Fibroblast of skin of left biceps (primary cell): ENCODE data around the gene SH3BP5L.

Source experiments
- DNase-seq, 2 experiments: peaks; one replicate each; pipeline ENCODE4 v3.0.0-alpha.2; 2013; ENCODE audit warnings: low read depth in 2 of 2

SH3BP5L gene

DNA sequence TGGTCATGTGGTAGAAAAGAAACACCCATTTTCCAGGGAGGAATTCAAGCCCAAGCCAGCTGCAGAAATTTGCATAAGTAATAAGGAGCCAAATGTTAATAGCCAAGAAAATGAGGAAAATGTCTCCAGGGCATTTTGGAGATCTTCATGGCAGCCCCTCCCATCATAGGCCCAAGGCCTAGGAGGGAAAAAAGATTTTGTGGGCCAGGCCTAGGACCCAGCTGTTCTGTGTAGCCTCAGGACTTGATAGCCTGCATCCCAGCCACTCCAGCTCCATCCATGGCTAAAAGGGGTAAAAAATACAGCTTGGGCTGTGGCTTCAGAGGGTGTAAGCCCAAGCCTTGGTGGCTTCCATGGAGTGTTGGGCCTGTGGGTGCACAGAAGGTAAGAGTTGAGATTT, 48.7 kb downstream of the SH3BP5L start:
- no peak for DNase-seq

DNA sequence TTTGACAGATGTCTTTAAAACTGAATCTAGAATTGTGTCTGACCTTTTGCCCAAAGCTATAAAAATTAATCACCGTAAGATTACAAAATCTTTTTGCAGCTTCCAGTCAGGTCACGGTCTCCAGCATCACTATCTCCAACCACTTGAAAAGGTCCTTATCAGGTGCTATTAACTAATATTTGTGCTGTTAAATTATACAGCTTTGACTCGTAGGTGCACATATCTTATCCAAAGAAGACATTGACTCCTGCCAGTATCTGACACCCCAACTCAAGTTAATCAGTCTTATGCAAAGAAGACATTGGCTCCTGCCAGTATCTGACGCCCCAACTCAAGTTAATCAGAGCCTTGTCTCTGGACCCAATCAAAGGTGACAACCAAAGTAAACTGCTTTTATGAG, 50.3 kb downstream of the SH3BP5L start:
- DNase-seq: no peak
